CD8-positive, alpha-beta memory T cell (primary cell): ENCODE results near the gene KLC1. TPM values are rescaled to one million over a fixed set of nuclear protein-coding genes. Genes with fewer than 3 reads are reported as not detected.
"Not testable (repeated sequence)": the region's sequence is repeated elsewhere in the genome, so short reads cannot be mapped to it uniquely, and the experiment has no call there.

Source experiments
- CTCF ChIA-PET: fragments of 350-600 bp; sonication (Branson Sonifier 250); formaldehyde crosslinking; loops from one replicate; lab custom pipeline; 2021; ENCODE audit warnings: antibody characterized with exemption; lab: Charles Lee
- POLR2A ChIA-PET: fragments of 350-600 bp; sonication (Branson Sonifier 250); formaldehyde crosslinking; loops from one replicate; lab custom pipeline; 2021; ENCODE audit warnings: antibody characterized with exemption; lab: Charles Lee
- DNase-seq, 5 donors: peaks; one replicate each; pipeline versions ENCODE4 v3.0.0 to v3.0.0-alpha.2; 2020 to 2022; ENCODE audit warnings: mixed read lengths in 1 of 5
- H3K27ac ChIP-seq: one replicate; pipeline ENCODE4 v1.7.0; 2013; ENCODE audit warnings: low read depth, mild to moderate bottlenecking, low read length, moderate library complexity
- H3K27me3 ChIP-seq: 2 replicates; pipeline ENCODE4 v1.7.0; 2013; ENCODE audit warnings: low read length, mild to moderate bottlenecking; ENCODE audit not compliant: insufficient read depth, poor library complexity, severe bottlenecking
- H3K36me3 ChIP-seq: 2 replicates; pipeline ENCODE4 v1.7.0; 2013; ENCODE audit warnings: mild to moderate bottlenecking, low read length, moderate library complexity; ENCODE audit not compliant: insufficient read depth
- H3K4me1 ChIP-seq: 2 replicates; pipeline ENCODE4 v1.7.0; 2013; ENCODE audit warnings: mild to moderate bottlenecking, low read length, moderate library complexity; ENCODE audit not compliant: insufficient read depth
- H3K4me3 ChIP-seq: 2 replicates; pipeline ENCODE4 v1.7.0; 2013; ENCODE audit warnings: mild to moderate bottlenecking, low read length
- H3K9me3 ChIP-seq: 2 replicates; pipeline ENCODE4 v1.7.0; 2013; ENCODE audit warnings: mild to moderate bottlenecking, low read length
- H3K27ac Mint-ChIP-seq, 8 donors: one replicate each; pipeline ENCODE4 v1.8.0; 2020 to 2021; ENCODE audit warnings: mixed read lengths in 8 of 8, mild to moderate bottlenecking in 6 of 8, inconsistent platforms in 3 of 8, moderate library complexity in 3 of 8
- H3K27me3 Mint-ChIP-seq, 2 donors: one replicate each; pipeline ENCODE4 v1.8.0; 2020 to 2021; ENCODE audit warnings: mixed read lengths in 2 of 2, mild to moderate bottlenecking in 1 of 2, moderate library complexity in 1 of 2
- H3K36me3 Mint-ChIP-seq, 3 donors: one replicate each; pipeline ENCODE4 v1.8.0; 2020 to 2021; ENCODE audit warnings: mixed read lengths in 3 of 3, inconsistent platforms in 1 of 3, mild to moderate bottlenecking in 1 of 3
- H3K4me1 Mint-ChIP-seq, 3 donors: one replicate each; pipeline ENCODE4 v1.8.0; 2020 to 2021; ENCODE audit warnings: mixed read lengths in 3 of 3, inconsistent platforms in 1 of 3, mild to moderate bottlenecking in 1 of 3
- H3K4me3 Mint-ChIP-seq, 7 donors: one replicate each; pipeline ENCODE4 v1.8.0; 2020 to 2021; ENCODE audit warnings: mixed read lengths in 7 of 7, mild to moderate bottlenecking in 6 of 7, moderate library complexity in 4 of 7, inconsistent platforms in 2 of 7
- H3K9me3 Mint-ChIP-seq, 5 donors: one replicate each; pipeline ENCODE4 v1.8.0; 2020 to 2022; ENCODE audit warnings: mixed read lengths in 5 of 5, mild to moderate bottlenecking in 3 of 5, moderate library complexity in 2 of 5, inconsistent platforms in 1 of 5
- polyA plus RNA-seq: library from polyadenylated mRNA; unstranded; fragments of 300-500 nt; fragmentation: Illumina TruSeq; gene quantifications from one replicate; pipeline ENCODE4 v1.2.3, GENCODE V29; 2021
- total RNA-seq, 2 experiments: library from RNA; stranded (reverse); gene quantifications; one replicate each; pipeline ENCODE4 v1.2.3, GENCODE V29; 2021

The KLC1 gene
- total and polyA plus RNA-seq, 3 experiments from 2014 or later, result 92.0 to 143 (median 141) TPM

- Histone ChIP-seq H3K36me3 (no peaks in the 10 kb centered on the region), H3K4me1 (no peaks in the 10 kb centered on the region), H3K27me3 (no peaks in the 10 kb centered on the region), H3K27ac (no peak overlapping the region), H3K9me3 (no peaks in the 10 kb centered on the region), H3K4me3 (no peak overlapping the region)
- Mint-ChIP-seq H3K4me1 (peaks cover 0 to 4% (median 0%) of the 10 kb centered on the region in 3 donors), H3K27ac (no peak overlapping the region), H3K9me3 (no peaks in the 10 kb centered on the region), H3K4me3 (no peak overlapping the region), H3K36me3 (no peaks in the 10 kb centered on the region), H3K27me3 (no peaks in the 10 kb centered on the region)
- ChIA-PET POLR2A (no interaction called here), CTCF (no interaction called here)
- no peak for DNase-seq
Observed at GRCh38 chr14:103600503-103600902, 28.5 kb upstream of the KLC1 start.

- H3K4me3 Mint-ChIP-seq, result no peak overlapping the region
- Histone ChIP-seq H3K36me3 (no peaks in the 10 kb centered on the region), H3K27ac (no peak overlapping the region), H3K4me1 (peaks cover 20% of the 10 kb centered on the region), H3K4me3 (no peak overlapping the region), H3K9me3 (no peaks in the 10 kb centered on the region), H3K27me3 (peaks cover 5% of the 10 kb centered on the region)
- H3K27ac Mint-ChIP-seq, result no peak overlapping the region
- ChIA-PET POLR2A (no interaction called here), CTCF (interaction anchor here (1.1 kb wide), 1 partner anchor 25 kb away, joined by 3 read pairs; no protein-coding TSS in a partner anchor)
- no peaks in the 10 kb centered on the region for H3K9me3 Mint-ChIP-seq
- H3K36me3 Mint-ChIP-seq, result no peaks in the 10 kb centered on the region
- H3K4me1 Mint-ChIP-seq, result peaks cover 18 to 25% (median 21%) of the 10 kb centered on the region in 3 donors
- peaks cover 3 to 10% of the 10 kb centered on the region in 2 donors for H3K27me3 Mint-ChIP-seq
- DNase-seq, result no peak
Observed at GRCh38 chr14:103604620-103605019, 24.4 kb upstream of the KLC1 start.

GRCh38 chr14:103606963-103607668 is 21.9 kb upstream of the KLC1 start:
- Histone ChIP-seq H3K4me3 (peak overlapping the region; percentile 36), H3K36me3 (no peaks in the 10 kb centered on the region), H3K27ac (no peak overlapping the region), H3K9me3 (no peaks in the 10 kb centered on the region), H3K4me1 (peaks cover 20% of the 10 kb centered on the region), H3K27me3 (peaks cover 5% of the 10 kb centered on the region)
- Mint-ChIP-seq H3K4me3 (peak overlapping the region; percentile 72 to 97 (median 79)), H3K9me3 (peaks cover 4 to 16% (median 12%) of the 10 kb centered on the region in 5 donors), H3K27me3 (peaks cover 10 to 17% of the 10 kb centered on the region in 2 donors), H3K27ac (peak overlapping the region in 7 of 8 donors; percentile 21 to 93 (median 75)), H3K4me1 (peaks cover 18 to 25% (median 21%) of the 10 kb centered on the region in 3 donors), H3K36me3 (peaks cover 0 to 9% (median 0%) of the 10 kb centered on the region in 3 donors)
- POLR2A ChIA-PET, result interaction anchor here (0.6 to 1.0 kb wide), 3 partner anchors 21 to 108 kb away, joined by 3 to 4 read pairs (median 3); partner anchors contain the start of gene XRCC3
- peak; percentile 42 to 72 (median 60) for DNase-seq
- CTCF ChIA-PET, result interaction anchor here (1.0 to 1.3 kb wide), 4 partner anchors 17 to 44 kb away, joined by 3 to 4 read pairs (median 3); no protein-coding TSS in a partner anchor

GRCh38 chr14:103607822-103608221 is 21.2 kb upstream of the KLC1 start:
- Mint-ChIP-seq H3K27ac (peak overlapping the region in 6 of 8 donors; percentile 21 to 80 (median 74)), H3K4me1 (peaks cover 18 to 25% (median 21%) of the 10 kb centered on the region in 3 donors), H3K36me3 (peaks cover 0 to 9% (median 0%) of the 10 kb centered on the region in 3 donors), H3K9me3 (peaks cover 4 to 19% (median 12%) of the 10 kb centered on the region in 5 donors), H3K27me3 (peaks cover 10 to 19% of the 10 kb centered on the region in 2 donors), H3K4me3 (peak overlapping the region; percentile 72 to 97 (median 79))
- POLR2A ChIA-PET, result interaction anchor here (0.6 to 0.7 kb wide), 2 partner anchors 20 to 107 kb away, joined by 3 read pairs; partner anchors contain the start of gene XRCC3
- peak overlapping the region; percentile 36 for H3K4me3 ChIP-seq
- CTCF ChIA-PET, result interaction anchor here (1.0 to 1.3 kb wide), 4 partner anchors 16 to 43 kb away, joined by 3 to 4 read pairs (median 3); no protein-coding TSS in a partner anchor
- H3K27me3 ChIP-seq, result peaks cover 5% of the 10 kb centered on the region
- H3K4me1 ChIP-seq, result peaks cover 20% of the 10 kb centered on the region
- no peaks in the 10 kb centered on the region for H3K36me3 ChIP-seq
- no peaks in the 10 kb centered on the region for H3K9me3 ChIP-seq
- no peak for DNase-seq
- H3K27ac ChIP-seq, result no peak overlapping the region

GRCh38 chr14:103609081-103609480 is 19.9 kb upstream of the KLC1 start:
- peaks cover 18 to 25% (median 21%) of the 10 kb centered on the region in 3 donors for H3K4me1 Mint-ChIP-seq
- H3K27me3 Mint-ChIP-seq, result peaks cover 10 to 20% of the 10 kb centered on the region in 2 donors
- DNase-seq, CTCF ChIA-PET, H3K9me3 ChIP-seq, H3K27me3 ChIP-seq, H3K27ac ChIP-seq, POLR2A ChIA-PET, H3K36me3 ChIP-seq, H3K4me3 Mint-ChIP-seq, H3K4me3 ChIP-seq, H3K36me3 Mint-ChIP-seq, H3K27ac Mint-ChIP-seq: not testable (repeated sequence)
- peaks cover 20% of the 10 kb centered on the region for H3K4me1 ChIP-seq
- peaks cover 4 to 19% (median 12%) of the 10 kb centered on the region in 5 donors for H3K9me3 Mint-ChIP-seq

GRCh38 chr14:103611215-103611614 is 17.8 kb upstream of the KLC1 start:
- no peak for DNase-seq
- H3K27me3 ChIP-seq, result peaks cover 5% of the 10 kb centered on the region
- H3K27ac Mint-ChIP-seq, result peak overlapping the region in 1 of 8 donors; percentile 73
- H3K27ac ChIP-seq, result no peak overlapping the region
- H3K4me3 Mint-ChIP-seq, result no peak overlapping the region
- peaks cover 0 to 9% (median 0%) of the 10 kb centered on the region in 3 donors for H3K36me3 Mint-ChIP-seq
- peaks cover 4 to 19% (median 12%) of the 10 kb centered on the region in 5 donors for H3K9me3 Mint-ChIP-seq
- H3K9me3 ChIP-seq, result no peaks in the 10 kb centered on the region
- CTCF ChIA-PET, result no interaction called here
- H3K4me3 ChIP-seq, result no peak overlapping the region
- peaks cover 18 to 21% (median 21%) of the 10 kb centered on the region in 3 donors for H3K4me1 Mint-ChIP-seq
- peaks cover 10 to 20% of the 10 kb centered on the region in 2 donors for H3K27me3 Mint-ChIP-seq
- peaks cover 20% of the 10 kb centered on the region for H3K4me1 ChIP-seq
- H3K36me3 ChIP-seq, result no peaks in the 10 kb centered on the region
- POLR2A ChIA-PET, result no interaction called here

- H3K36me3 Mint-ChIP-seq, result peaks cover 0 to 9% (median 0%) of the 10 kb centered on the region in 3 donors
- Histone ChIP-seq H3K36me3 (no peaks in the 10 kb centered on the region), H3K27me3 (peaks cover 5% of the 10 kb centered on the region), H3K4me3 (no peak overlapping the region), H3K4me1 (peaks cover under 1% of the 10 kb centered on the region), H3K27ac (no peak overlapping the region), H3K9me3 (no peaks in the 10 kb centered on the region)
- peaks cover 0 to under 1% (median 0%) of the 10 kb centered on the region in 3 donors for H3K4me1 Mint-ChIP-seq
- H3K9me3 Mint-ChIP-seq, result peaks cover 4 to 19% (median 12%) of the 10 kb centered on the region in 5 donors
- DNase-seq, result no peak
- no peak overlapping the region for H3K4me3 Mint-ChIP-seq
- CTCF ChIA-PET, result no interaction called here
- H3K27me3 Mint-ChIP-seq, result peaks cover 10% of the 10 kb centered on the region in 2 donors
- POLR2A ChIA-PET, result no interaction called here
- H3K27ac Mint-ChIP-seq, result no peak overlapping the region
Observed at GRCh38 chr14:103613517-103613916, 15.5 kb upstream of the KLC1 start.
